Smooth muscle cell (in vitro differentiated cells): ENCODE data around the gene EXOC7. TPM values are rescaled to one million over a fixed set of nuclear protein-coding genes. Genes with fewer than 3 reads are reported as not detected.
A peak's percentile ranks its signal among the peaks of the same experiment; 100 is the strongest.

Experiments
- DNase-seq: peaks from one replicate; lab custom pipeline; 2025; ENCODE audit not compliant: unreplicated experiment; lab: John Stamatoyannopoulos, UW
- H2AFZ ChIP-seq: fragments of 200-600 bp; sonication (generic); 2 replicates; pipeline ENCODE4 v1.6.0; 2016; ENCODE audit warnings: antibody characterized with exemption, low read depth, mild to moderate bottlenecking
- H3F3A ChIP-seq: fragments of 200-600 bp; sonication (generic); 2 replicates; pipeline ENCODE4 v1.6.0; 2017; ENCODE audit warnings: antibody characterized with exemption, low read depth
- H3K27ac ChIP-seq: fragments of 200-600 bp; sonication (generic); 2 replicates; pipeline ENCODE4 v1.5.1; 2016; ENCODE audit warnings: low read depth, mild to moderate bottlenecking
- H3K27me3 ChIP-seq: fragments of 200-600 bp; sonication (generic); 2 replicates; pipeline ENCODE4 v1.6.1; 2016; ENCODE audit warnings: low read depth, mild to moderate bottlenecking
- H3K36me3 ChIP-seq: fragments of 200-600 bp; sonication (generic); 2 replicates; pipeline ENCODE4 v1.5.1; 2016; ENCODE audit warnings: low read depth
- H3K4me1 ChIP-seq: fragments of 200-600 bp; sonication (generic); 2 replicates; pipeline ENCODE4 v1.5.1; 2016; ENCODE audit warnings: low read depth
- H3K4me2 ChIP-seq: fragments of 200-600 bp; sonication (generic); 2 replicates; pipeline ENCODE4 v1.6.0; 2016; ENCODE audit warnings: mild to moderate bottlenecking
- H3K4me3 ChIP-seq: fragments of 200-600 bp; sonication (generic); 2 replicates; pipeline ENCODE4 v1.5.1; 2016; ENCODE audit warnings: mild to moderate bottlenecking
- H3K79me2 ChIP-seq: fragments of 200-600 bp; sonication (generic); 2 replicates; pipeline ENCODE4 v1.6.0; 2016; ENCODE audit warnings: low read depth, mild to moderate bottlenecking
- H3K9ac ChIP-seq: fragments of 200-600 bp; sonication (generic); 2 replicates; pipeline ENCODE4 v1.6.0; 2016; ENCODE audit warnings: low read depth
- H3K9me3 ChIP-seq: fragments of 200-600 bp; sonication (generic); replicated peaks from 2 replicates; pipeline ENCODE4 v1.5.1; 2016; ENCODE audit warnings: low read depth
- H4K20me1 ChIP-seq: fragments of 200-600 bp; sonication (generic); 2 replicates; pipeline ENCODE4 v1.6.0; 2016; ENCODE audit warnings: low read depth
- CTCF ChIP-seq: fragments of 200-600 bp; sonication (generic); IDR thresholded peaks from 2 replicates; pipeline ENCODE4 v1.5.1; 2017; ENCODE audit warnings: borderline replicate concordance, mild to moderate bottlenecking, antibody characterized with exemption; ENCODE audit not compliant: insufficient read depth, poor library complexity, severe bottlenecking
- WGBS: methylation state at CpG from one replicate; pipeline ENCODE4 v1.1.7; 2016; ENCODE audit warnings: low lambda C conversion rate; 5-methylcytosine and 5-hydroxymethylcytosine counted together
- polyA plus RNA-seq: library from polyadenylated mRNA; unstranded; fragments of >200 nt; fragmentation: Nextera tagmentation; extraction: Ambion mirVana; gene quantifications from 2 replicates; pipeline ENCODE4 v1.2.1, GENCODE V29; 2016
- total RNA-seq: library from RNA; depleted of rRNA; stranded (reverse); fragments of >200 nt; gene quantifications from 2 replicates; pipeline ENCODE4 v1.2.3, GENCODE V29; 2014

Gene EXOC7
- total and polyA plus RNA-seq, 2 experiments from 2014 or later, result 59.1 to 70.3 TPM

GRCh38 chr17:76138896-76139752 lies 35.5 kb upstream of the EXOC7 start:
- TF ChIP-seq CTCF, result no peak
- no peaks in the 10 kb centered on the region for H3K9me3 ChIP-seq
- H4K20me1 ChIP-seq, result no peaks in the 10 kb centered on the region
- 16% methylated on average over 15 of the region's 15 CpGs for WGBS
- no peaks in the 10 kb centered on the region for H3F3A ChIP-seq
- no peak overlapping the region for H3K9ac ChIP-seq
- H3K27ac ChIP-seq, result no peak overlapping the region
- no peak for DNase-seq
- H2AFZ ChIP-seq, result no peak overlapping the region
- H3K79me2 ChIP-seq, result no peaks in the 10 kb centered on the region
- no peak overlapping the region for H3K4me2 ChIP-seq
- no peaks in the 10 kb centered on the region for H3K36me3 ChIP-seq
- peaks cover 92% of the 10 kb centered on the region for H3K27me3 ChIP-seq
- peaks cover 42% of the 10 kb centered on the region for H3K4me1 ChIP-seq
- H3K4me3 ChIP-seq, result no peak overlapping the region

- WGBS, result 2% methylated on average over 23 of the region's 23 CpGs
- H2AFZ ChIP-seq, result no peak overlapping the region
- peaks cover 42% of the 10 kb centered on the region for H3K4me1 ChIP-seq
- no peak overlapping the region for H3K4me3 ChIP-seq
- peaks cover 93% of the 10 kb centered on the region for H3K27me3 ChIP-seq
- H3K36me3 ChIP-seq, result no peaks in the 10 kb centered on the region
- no peak overlapping the region for H3K9ac ChIP-seq
- no peaks in the 10 kb centered on the region for H3F3A ChIP-seq
- H3K4me2 ChIP-seq, result peak overlapping the region; percentile 16
- DNase-seq, result no peak
- H3K9me3 ChIP-seq, result no peaks in the 10 kb centered on the region
- no peaks in the 10 kb centered on the region for H4K20me1 ChIP-seq
- no peaks in the 10 kb centered on the region for H3K79me2 ChIP-seq
- no peak overlapping the region for H3K27ac ChIP-seq
- no peak for TF ChIP-seq CTCF
These were observed 34.8 kb upstream of the EXOC7 start for GRCh38 chr17:76138234-76138895.

GRCh38 chr17:76137351-76138233 lies 34.0 kb upstream of the EXOC7 start:
- no peaks in the 10 kb centered on the region for H3K79me2 ChIP-seq
- H3K9me3 ChIP-seq, result no peaks in the 10 kb centered on the region
- peaks cover 93% of the 10 kb centered on the region for H3K27me3 ChIP-seq
- H3F3A ChIP-seq, result no peaks in the 10 kb centered on the region
- peaks cover 50% of the 10 kb centered on the region for H3K4me1 ChIP-seq
- H3K27ac ChIP-seq, result no peak overlapping the region
- no peak overlapping the region for H3K4me3 ChIP-seq
- TF ChIP-seq CTCF, result no peak
- H2AFZ ChIP-seq, result no peak overlapping the region
- 17% methylated on average over 47 of the region's 54 CpGs for WGBS
- H3K9ac ChIP-seq, result no peak overlapping the region
- H3K36me3 ChIP-seq, result no peaks in the 10 kb centered on the region
- no peaks in the 10 kb centered on the region for H4K20me1 ChIP-seq
- peak overlapping the region; percentile 16 for H3K4me2 ChIP-seq
- DNase-seq, result no peak
